Natural killer cell treated with Interleukin-12 subunit alpha and Interleukin-12 subunit beta and Interleukin-15 and Interleukin-18, amount 100 ng/mL, for 72 hours (primary cell): ENCODE results near the gene COL11A1. TPM values are rescaled to one million over a fixed set of nuclear protein-coding genes. Genes with fewer than 3 reads are reported as not detected.
"Not testable (repeated sequence)": the region's sequence is repeated elsewhere in the genome, so short reads cannot be mapped to it uniquely, and the experiment has no call there.

Experiments used
- ATAC-seq, 2 donors: fragments of 150-1000 bp; cut with Tn5 transposase in 1 of 2; sonication (Bioruptor Pico), chemical (Tn5 transposase) in 1 of 2; 2 replicates each; pipeline ENCODE4 v1.10.0; 2021
- DNase-seq: peaks from one replicate; pipeline ENCODE4 v3.0.0; 2022; ENCODE audit warnings: low spot score
- H3K27ac Mint-ChIP-seq, 2 donors: 1 replicate in 1 of 2; 2 replicates in 1 of 2; pipeline ENCODE4 v1.8.0; 2022; ENCODE audit warnings: mixed read lengths in 2 of 2, mild to moderate bottlenecking in 1 of 2, moderate library complexity in 1 of 2
- H3K27me3 Mint-ChIP-seq, 2 donors: 1 replicate in 1 of 2; 2 replicates in 1 of 2; pipeline ENCODE4 v1.8.0; 2022; ENCODE audit warnings: mixed read lengths in 2 of 2
- H3K36me3 Mint-ChIP-seq: one replicate; pipeline ENCODE4 v1.8.0; 2022; ENCODE audit warnings: mixed read lengths
- H3K4me1 Mint-ChIP-seq, 2 donors: 1 replicate in 1 of 2; 2 replicates in 1 of 2; pipeline ENCODE4 v1.8.0; 2022; ENCODE audit warnings: low read depth in 2 of 2, mixed read lengths in 2 of 2, mild to moderate bottlenecking in 1 of 2
- H3K4me3 Mint-ChIP-seq: one replicate; pipeline ENCODE4 v1.8.0; 2022; ENCODE audit warnings: mixed read lengths
- H3K9me3 Mint-ChIP-seq: 2 replicates; pipeline ENCODE4 v1.8.0; 2022; ENCODE audit warnings: mixed read lengths
- total RNA-seq, 2 donors: library from RNA; stranded (reverse); gene quantifications; one replicate each; pipeline ENCODE4 v1.2.3, GENCODE V29; 2022

The COL11A1 gene
- total RNA-seq, 2 donors from 2014 or later = not detected

- ATAC-seq (no peak), DNase-seq (no peak)
- H3K4me1 Mint-ChIP-seq = no peaks in the 10 kb centered on the region
- H3K27ac Mint-ChIP-seq = no peak overlapping the region
- H3K4me3 Mint-ChIP-seq = no peak overlapping the region
- H3K36me3 Mint-ChIP-seq = peaks cover 2% of the 10 kb centered on the region
- H3K27me3 Mint-ChIP-seq = no peaks in the 10 kb centered on the region
- peaks cover 27% of the 10 kb centered on the region for H3K9me3 Mint-ChIP-seq
Measured at GRCh38 chr1:102861247-102861646, 247.1 kb downstream of the COL11A1 start.

GRCh38 chr1:102858695-102859094 is 249.6 kb downstream of the COL11A1 start:
- Mint-ChIP-seq H3K27me3 (no peaks in the 10 kb centered on the region), H3K27ac (no peak overlapping the region), H3K36me3 (peaks cover 11% of the 10 kb centered on the region), H3K9me3 (peaks cover 21% of the 10 kb centered on the region), H3K4me1 (no peaks in the 10 kb centered on the region), H3K4me3 (no peak overlapping the region)
- DNase-seq = no peak
- no peak for ATAC-seq

GRCh38 chr1:102857251-102857650 is 251.1 kb downstream of the COL11A1 start:
- H3K27ac Mint-ChIP-seq = no peak overlapping the region
- H3K9me3 Mint-ChIP-seq = peaks cover 27% of the 10 kb centered on the region
- no peak for DNase-seq
- H3K4me3 Mint-ChIP-seq = no peak overlapping the region
- no peaks in the 10 kb centered on the region for H3K4me1 Mint-ChIP-seq
- peaks cover 11% of the 10 kb centered on the region for H3K36me3 Mint-ChIP-seq
- no peak for ATAC-seq
- no peaks in the 10 kb centered on the region for H3K27me3 Mint-ChIP-seq

- ATAC-seq = no peak
- Mint-ChIP-seq H3K36me3 (peaks cover 11% of the 10 kb centered on the region), H3K4me3 (no peak overlapping the region), H3K27ac (no peak overlapping the region), H3K9me3 (peaks cover 20% of the 10 kb centered on the region), H3K27me3 (no peaks in the 10 kb centered on the region), H3K4me1 (no peaks in the 10 kb centered on the region)
- DNase-seq = no peak
Measured at GRCh38 chr1:102853701-102854187, 254.6 kb downstream of the COL11A1 start.

GRCh38 chr1:102853136-102853535 is 255.2 kb downstream of the COL11A1 start:
- Mint-ChIP-seq H3K4me1 (no peaks in the 10 kb centered on the region), H3K36me3 (peaks cover 11% of the 10 kb centered on the region)

GRCh38 chr1:102852613-102853012 is 255.7 kb downstream of the COL11A1 start:
- DNase-seq = no peak
- no peak overlapping the region for H3K4me3 Mint-ChIP-seq
- H3K36me3 Mint-ChIP-seq = peaks cover 11% of the 10 kb centered on the region
- H3K9me3 Mint-ChIP-seq = peaks cover 20% of the 10 kb centered on the region
- no peaks in the 10 kb centered on the region for H3K27me3 Mint-ChIP-seq
- H3K4me1 Mint-ChIP-seq = no peaks in the 10 kb centered on the region
- no peak for ATAC-seq
- H3K27ac Mint-ChIP-seq = no peak overlapping the region

More at GRCh38 chr1:102853136-102853535, 255.2 kb downstream of the COL11A1 start:
- Mint-ChIP-seq H3K9me3 (peaks cover 18% of the 10 kb centered on the region), H3K4me3 (no peak overlapping the region), H3K27ac (no peak overlapping the region), H3K27me3 (no peaks in the 10 kb centered on the region)
- DNase-seq (no peak), ATAC-seq (no peak)

- no peak for ATAC-seq
- peaks cover 17% of the 10 kb centered on the region for H3K9me3 Mint-ChIP-seq
- DNase-seq = no peak
- no peak overlapping the region for H3K27ac Mint-ChIP-seq
- H3K4me1 Mint-ChIP-seq = no peaks in the 10 kb centered on the region
- peaks cover 11% of the 10 kb centered on the region for H3K36me3 Mint-ChIP-seq
- H3K4me3 Mint-ChIP-seq = no peak overlapping the region
- no peaks in the 10 kb centered on the region for H3K27me3 Mint-ChIP-seq
Measured at GRCh38 chr1:102851616-102852015, 256.7 kb downstream of the COL11A1 start.

- H3K27me3 Mint-ChIP-seq = no peaks in the 10 kb centered on the region
- ATAC-seq (no peak), DNase-seq (no peak)
- no peak overlapping the region for H3K27ac Mint-ChIP-seq
- peaks cover 16% of the 10 kb centered on the region for H3K9me3 Mint-ChIP-seq
- H3K4me1 Mint-ChIP-seq = no peaks in the 10 kb centered on the region
- H3K4me3 Mint-ChIP-seq = no peak overlapping the region
- H3K36me3 Mint-ChIP-seq = no peaks in the 10 kb centered on the region
Measured at GRCh38 chr1:102842606-102843005, 265.7 kb downstream of the COL11A1 start.

GRCh38 chr1:102840741-102841140 is 267.6 kb downstream of the COL11A1 start:
- ATAC-seq (no peak), DNase-seq (no peak)
- H3K36me3 Mint-ChIP-seq = no peaks in the 10 kb centered on the region
- no peak overlapping the region for H3K27ac Mint-ChIP-seq
- no peaks in the 10 kb centered on the region for H3K27me3 Mint-ChIP-seq
- H3K4me1 Mint-ChIP-seq = no peaks in the 10 kb centered on the region
- peaks cover 12% of the 10 kb centered on the region for H3K9me3 Mint-ChIP-seq
- H3K4me3 Mint-ChIP-seq = no peak overlapping the region

- no peak for ATAC-seq
- no peaks in the 10 kb centered on the region for H3K27me3 Mint-ChIP-seq
Measured at GRCh38 chr1:102838016-102838415, 270.3 kb downstream of the COL11A1 start.

GRCh38 chr1:102837551-102837950 is 270.8 kb downstream of the COL11A1 start:
- Mint-ChIP-seq H3K27ac (no peak overlapping the region), H3K9me3 (peaks cover 5% of the 10 kb centered on the region), H3K4me3 (no peak overlapping the region), H3K4me1 (no peaks in the 10 kb centered on the region), H3K27me3 (no peaks in the 10 kb centered on the region), H3K36me3 (no peaks in the 10 kb centered on the region)
- ATAC-seq = no peak
- no peak for DNase-seq

More at GRCh38 chr1:102838016-102838415, 270.3 kb downstream of the COL11A1 start:
- DNase-seq = no peak
- H3K36me3 Mint-ChIP-seq = no peaks in the 10 kb centered on the region
- H3K27ac Mint-ChIP-seq = no peak overlapping the region
- H3K4me3 Mint-ChIP-seq = no peak overlapping the region
- H3K9me3 Mint-ChIP-seq = peaks cover 10% of the 10 kb centered on the region
- H3K4me1 Mint-ChIP-seq = no peaks in the 10 kb centered on the region

- Mint-ChIP-seq H3K27ac (no peak overlapping the region), H3K4me1 (no peaks in the 10 kb centered on the region), H3K36me3 (no peaks in the 10 kb centered on the region), H3K4me3 (no peak overlapping the region), H3K9me3 (peaks cover 4% of the 10 kb centered on the region), H3K27me3 (no peaks in the 10 kb centered on the region)
- ATAC-seq (no peak), DNase-seq (no peak)
Measured at GRCh38 chr1:102836991-102837390, 271.3 kb downstream of the COL11A1 start.

GRCh38 chr1:102834688-102835320 is 273.5 kb downstream of the COL11A1 start:
- Mint-ChIP-seq H3K4me1 (no peaks in the 10 kb centered on the region), H3K9me3 (peaks cover 8% of the 10 kb centered on the region)
- no peak for ATAC-seq

GRCh38 chr1:102833151-102833550 is 275.2 kb downstream of the COL11A1 start:
- no peak overlapping the region for H3K27ac Mint-ChIP-seq
- DNase-seq (no peak), ATAC-seq (no peak)
- H3K27me3 Mint-ChIP-seq = no peaks in the 10 kb centered on the region
- no peaks in the 10 kb centered on the region for H3K4me1 Mint-ChIP-seq
- no peaks in the 10 kb centered on the region for H3K36me3 Mint-ChIP-seq
- H3K4me3 Mint-ChIP-seq = no peak overlapping the region
- peaks cover 15% of the 10 kb centered on the region for H3K9me3 Mint-ChIP-seq

More at GRCh38 chr1:102834688-102835320, 273.5 kb downstream of the COL11A1 start:
- DNase-seq = no peak
- Mint-ChIP-seq H3K36me3 (no peaks in the 10 kb centered on the region), H3K27ac (no peak overlapping the region), H3K4me3 (no peak overlapping the region), H3K27me3 (no peaks in the 10 kb centered on the region)

- H3K9me3 Mint-ChIP-seq = peaks cover 21% of the 10 kb centered on the region
- not testable (repeated sequence) for H3K4me1 Mint-ChIP-seq, DNase-seq, H3K4me3 Mint-ChIP-seq, H3K27me3 Mint-ChIP-seq, H3K36me3 Mint-ChIP-seq, H3K27ac Mint-ChIP-seq, ATAC-seq
Measured at GRCh38 chr1:102826706-102827105, 281.6 kb downstream of the COL11A1 start.
